ENCODE data around the gene LMF1.

LMF1 gene

DNA sequence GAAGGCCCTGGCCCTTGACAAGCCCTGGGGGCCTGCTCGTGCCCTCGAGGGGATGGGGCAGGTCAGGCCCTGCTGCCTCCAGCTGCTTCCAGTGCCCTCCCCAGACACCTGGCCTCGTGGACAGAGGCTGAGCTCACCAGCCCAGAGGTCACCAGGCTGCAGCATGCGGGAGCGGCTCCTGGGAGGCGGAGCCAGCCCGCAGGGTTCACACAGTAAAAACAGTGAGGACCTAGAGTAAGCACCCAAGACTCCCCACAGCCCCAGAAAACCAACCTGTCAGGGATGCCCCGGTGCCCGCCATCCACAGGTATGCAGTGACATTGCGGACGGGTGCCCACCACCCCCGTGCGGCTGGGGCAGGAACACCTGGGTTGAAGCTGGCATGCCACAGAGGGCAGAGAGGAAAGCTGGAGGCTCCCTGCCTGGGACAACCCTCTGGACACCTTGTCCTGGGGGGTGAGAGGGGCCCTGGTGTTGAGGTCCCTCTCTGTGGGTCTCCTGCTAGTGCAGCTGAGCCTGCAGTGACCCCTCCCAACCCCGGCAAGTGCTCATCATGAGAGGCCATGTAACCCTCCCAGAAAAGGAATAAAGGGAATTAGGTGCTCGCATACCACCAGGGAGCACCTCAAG, 62.1 kb downstream of the LMF1 start:
- no peak for DNase-seq

DNA sequence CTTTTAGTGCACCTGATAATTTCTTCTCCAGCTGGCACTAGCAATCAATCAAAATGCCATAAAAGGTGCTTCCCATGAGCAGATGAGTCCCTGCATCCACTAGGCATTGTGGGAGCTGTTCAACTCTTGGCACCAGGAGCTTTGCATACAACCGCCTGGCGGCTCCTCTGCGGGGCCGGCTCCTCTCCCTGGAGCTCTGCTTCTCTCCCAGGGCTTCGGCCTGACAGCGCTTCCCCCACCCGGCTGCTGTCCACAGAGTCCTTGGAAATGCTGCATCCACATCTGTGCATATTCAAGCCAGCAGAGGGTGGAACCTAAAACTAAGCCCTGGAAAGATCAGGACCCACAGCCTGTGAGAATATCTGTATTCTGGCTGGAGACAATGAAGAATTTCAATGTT, 62.9 kb downstream of the LMF1 start:
- no peak for DNase-seq

DNA sequence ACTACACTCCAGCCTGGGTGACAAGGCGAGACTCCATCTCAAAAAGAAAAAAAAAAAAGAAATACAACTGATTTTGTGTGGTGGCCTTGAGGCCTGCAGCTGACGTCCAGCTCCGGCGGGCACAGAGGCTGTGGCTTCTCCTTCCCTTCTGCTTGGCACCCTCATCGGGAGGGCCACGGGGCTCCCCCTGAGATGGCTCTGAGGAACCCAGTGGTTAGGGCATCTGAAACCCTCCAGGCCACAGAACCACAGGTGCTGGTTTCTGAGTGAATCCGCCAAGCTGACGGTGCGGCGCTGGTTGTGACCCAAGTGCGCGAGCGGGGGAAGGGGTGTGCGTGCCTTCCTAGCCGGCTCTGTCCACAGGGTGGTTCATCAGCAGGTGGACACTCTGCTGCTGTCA, 63.4 kb downstream of the LMF1 start:
- no peak for DNase-seq

DNA sequence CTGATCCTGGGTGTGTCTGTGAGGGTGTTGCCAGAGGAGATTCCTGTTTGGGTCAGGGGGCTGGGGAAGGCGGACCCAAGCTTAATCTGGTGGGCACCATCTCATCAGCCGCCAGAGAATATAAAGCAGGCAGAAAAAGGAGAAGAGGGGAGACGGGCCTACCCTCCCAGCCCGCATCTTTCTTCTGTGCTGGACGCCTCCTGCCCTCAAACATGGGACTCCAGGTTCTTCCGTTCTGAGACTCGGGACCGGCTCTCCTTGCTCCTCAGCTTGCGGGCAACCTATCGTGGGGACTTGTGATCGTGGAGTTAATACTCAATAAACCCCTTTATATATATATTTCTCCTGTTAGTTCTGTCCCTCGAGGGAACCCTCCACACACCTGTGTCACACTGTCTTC, 64.5 kb downstream of the LMF1 start:
- no peak for DNase-seq

DNA sequence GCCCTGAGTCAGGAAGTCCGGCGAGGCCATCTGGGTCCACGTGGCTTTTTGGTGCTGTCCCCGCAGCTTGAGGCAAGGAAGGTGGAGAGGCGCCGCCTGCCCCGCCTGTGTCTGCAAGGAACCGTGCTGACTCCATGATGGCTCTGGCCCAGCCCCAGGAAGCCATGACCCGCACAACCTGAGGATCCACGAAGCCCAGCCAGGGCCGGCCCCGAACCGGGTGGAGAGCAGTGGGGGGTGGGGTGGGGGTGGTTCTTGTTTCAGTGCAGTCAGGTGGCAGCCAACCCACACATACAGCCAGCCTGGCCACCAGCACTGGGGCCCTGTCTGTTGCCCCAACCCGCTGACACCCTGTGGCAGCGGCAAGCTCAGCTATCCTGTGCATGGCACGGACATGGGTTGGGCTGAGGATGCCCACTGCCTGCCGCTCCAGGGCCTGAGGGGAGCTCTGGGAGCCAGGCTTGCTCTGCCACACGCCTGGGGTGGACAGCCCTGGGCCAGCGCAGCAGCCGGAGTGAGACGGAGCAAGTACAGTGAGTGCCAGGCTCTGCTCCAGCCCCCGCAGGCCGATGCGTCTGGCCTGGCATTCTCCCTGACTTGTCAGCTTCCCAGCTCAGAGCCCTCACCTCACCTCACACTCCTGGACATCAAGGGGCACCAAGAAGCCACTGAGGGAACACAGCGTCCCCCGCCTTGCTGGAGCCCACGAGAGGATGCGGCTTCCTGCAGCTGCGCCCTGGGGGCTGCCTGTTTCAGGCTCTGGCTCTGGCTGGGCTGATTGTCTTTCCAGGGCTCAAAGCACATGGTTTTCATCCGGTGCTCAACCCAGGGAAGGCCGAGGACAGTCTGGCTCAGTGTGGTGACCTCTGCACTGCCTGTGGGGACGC, 68.8 kb downstream of the LMF1 start:
- no peak for DNase-seq

DNA sequence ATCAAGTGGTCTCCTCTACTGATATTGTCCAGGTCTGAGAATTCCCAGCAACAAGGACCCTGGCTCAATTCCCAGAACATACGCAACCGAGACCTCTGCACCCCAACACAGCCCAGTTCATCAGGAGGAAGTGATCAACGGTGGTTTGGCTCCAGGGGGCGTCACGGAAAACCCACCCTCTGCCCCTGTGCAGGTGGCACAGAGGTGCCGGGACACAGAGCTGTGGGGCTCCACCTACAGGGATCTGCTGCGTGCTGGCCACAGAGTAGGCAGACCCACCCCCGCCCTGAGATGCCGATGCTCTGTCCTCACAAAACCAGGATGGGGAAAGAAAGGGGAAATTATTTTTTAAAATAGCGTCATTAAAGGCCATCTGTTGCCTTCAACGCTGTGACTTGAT, 69.6 kb downstream of the LMF1 start:
- DNase-seq: no peak

DNA sequence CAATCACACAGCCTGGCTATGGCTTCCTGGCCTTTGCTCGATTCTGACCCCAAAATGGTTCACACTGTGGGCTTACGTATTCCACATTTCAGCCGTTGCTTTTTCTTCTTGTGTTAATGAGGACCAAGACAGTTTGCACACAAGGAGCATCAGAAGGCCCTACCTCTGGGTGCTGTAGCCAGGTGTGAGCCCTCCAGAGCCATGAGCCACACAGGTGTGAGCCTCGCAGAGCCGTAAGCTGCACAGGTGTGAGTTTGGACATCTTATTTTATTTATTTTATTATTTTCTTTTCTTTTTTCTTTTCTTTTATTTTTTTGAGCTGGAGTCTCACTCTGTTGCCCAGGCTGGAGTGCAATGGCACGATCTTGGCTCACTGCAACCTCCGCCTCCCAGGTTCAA, 70.6 kb downstream of the LMF1 start:
- DNase-seq: no peak

DNA sequence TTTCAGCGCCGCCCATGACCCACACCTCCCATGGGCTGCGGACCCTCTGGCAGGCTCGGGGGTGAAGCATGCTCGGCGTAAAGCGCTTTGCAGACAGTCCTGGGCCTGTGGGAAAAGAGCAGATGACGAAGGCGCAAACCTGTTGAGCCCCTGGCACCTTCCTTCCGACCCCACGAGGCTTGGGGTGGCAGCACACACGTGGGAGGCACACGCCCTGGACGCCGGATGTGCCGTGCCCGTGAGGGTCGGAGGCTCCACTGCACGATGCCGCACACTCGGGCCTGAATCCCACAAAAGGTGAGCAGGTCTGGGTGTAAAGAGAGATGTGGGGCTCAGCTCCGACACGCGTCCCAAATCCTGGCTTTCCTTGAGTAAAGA, 71.1 kb downstream of the LMF1 start:
- DNase-seq: no peak

DNA sequence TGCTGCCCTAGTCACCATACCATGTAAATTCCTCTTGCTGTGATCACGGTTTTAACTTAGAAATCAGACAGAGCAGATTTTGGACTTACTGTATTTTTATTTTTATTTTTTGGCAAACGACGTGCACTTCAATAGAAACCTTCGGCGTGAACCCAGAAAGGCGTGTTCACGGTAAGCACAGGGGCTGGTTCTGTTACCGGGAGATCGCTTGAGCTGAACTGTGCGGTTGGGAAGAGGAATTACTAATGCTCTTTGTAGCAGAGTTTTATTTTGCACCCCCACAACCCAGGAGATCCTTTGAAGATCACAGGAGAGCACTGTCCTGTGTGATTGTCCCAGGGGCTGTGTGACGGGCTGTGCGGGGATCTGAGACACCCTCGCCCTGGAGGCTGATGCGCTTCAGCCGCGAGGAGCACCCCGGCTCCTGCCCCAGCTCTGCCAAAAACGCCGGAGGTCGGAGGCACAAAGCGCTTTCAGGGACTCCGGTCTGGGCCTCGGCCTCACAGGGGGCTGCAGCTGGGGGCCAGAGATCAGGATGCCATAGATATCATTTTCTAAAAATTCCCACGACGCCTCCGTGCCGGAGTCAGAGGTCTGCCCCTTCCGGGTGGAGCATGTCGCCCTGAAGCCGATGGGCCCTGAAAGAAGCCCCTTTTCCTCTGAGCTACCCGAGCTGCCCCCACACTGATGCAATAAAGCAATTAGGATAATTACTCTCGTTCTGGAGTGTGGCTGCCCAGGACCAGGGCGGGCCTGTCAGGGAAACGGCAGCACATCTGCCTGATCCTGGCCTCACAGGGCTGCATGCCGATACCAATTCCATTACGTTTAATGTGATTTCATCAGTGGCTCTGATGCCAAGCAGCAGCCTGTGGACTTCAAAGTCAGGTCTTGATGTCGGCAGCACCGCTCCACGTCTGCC, 71.8 kb downstream of the LMF1 start:
- DNase-seq: no peak

DNA sequence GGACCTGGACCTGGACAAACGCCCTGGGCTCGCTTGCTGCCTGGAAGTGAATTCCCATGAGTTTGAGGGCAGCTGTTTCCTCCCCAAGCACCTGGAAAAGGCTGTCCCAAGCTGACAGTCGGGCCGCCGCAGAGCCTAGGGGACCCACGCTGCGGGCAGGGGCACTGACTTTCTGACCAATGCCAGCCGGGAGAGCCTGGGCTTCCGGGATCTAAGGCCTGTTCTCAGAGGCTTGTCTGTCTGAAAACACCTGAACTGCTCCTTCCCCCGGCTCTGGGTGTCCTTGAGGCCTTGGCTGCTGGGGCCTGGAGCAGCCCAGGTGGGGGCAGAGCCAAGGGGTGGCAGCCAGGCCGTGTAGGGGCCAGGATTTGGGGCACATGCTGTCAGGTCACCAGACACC, 72.6 kb downstream of the LMF1 start:
- DNase-seq: no peak

DNA sequence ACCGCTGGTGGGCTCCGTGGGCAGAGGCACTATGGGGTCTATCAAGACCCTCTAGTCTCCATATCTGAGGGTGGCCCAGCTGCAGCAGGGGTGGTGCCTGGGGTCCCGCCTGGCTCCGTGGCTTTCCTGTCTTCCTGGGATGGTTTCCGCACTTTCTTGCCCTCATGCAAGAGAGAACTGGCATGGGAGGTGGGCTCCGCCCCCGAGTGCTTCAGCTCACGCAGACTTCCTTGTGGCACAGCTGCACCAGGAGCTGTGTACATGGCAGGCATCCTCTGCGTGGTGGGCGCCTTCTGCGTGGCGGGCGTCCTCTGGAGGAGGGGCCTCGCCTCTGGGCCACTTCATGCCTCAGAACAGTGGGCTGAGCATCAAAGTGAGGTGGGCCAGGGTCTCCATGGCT, 73.1 kb downstream of the LMF1 start:
- DNase-seq: no peak

DNA sequence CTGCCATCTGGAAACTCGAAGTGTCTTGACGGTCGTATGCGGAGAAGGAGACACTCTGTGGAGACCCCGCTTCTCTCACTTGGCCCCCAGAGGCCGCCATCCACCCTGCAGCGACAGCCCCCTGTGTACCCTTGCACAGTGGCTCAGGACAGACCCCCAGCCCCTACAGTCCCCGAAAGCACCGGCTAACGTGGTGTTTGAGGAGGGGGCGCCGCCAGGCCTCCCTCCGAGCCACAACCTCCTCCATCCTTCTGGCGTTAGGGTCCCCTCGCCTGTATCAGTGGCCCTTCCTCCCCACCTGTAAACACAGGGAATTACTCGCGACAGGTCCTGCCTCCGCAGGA, 73.6 kb downstream of the LMF1 start:
- no peak for DNase-seq

DNA sequence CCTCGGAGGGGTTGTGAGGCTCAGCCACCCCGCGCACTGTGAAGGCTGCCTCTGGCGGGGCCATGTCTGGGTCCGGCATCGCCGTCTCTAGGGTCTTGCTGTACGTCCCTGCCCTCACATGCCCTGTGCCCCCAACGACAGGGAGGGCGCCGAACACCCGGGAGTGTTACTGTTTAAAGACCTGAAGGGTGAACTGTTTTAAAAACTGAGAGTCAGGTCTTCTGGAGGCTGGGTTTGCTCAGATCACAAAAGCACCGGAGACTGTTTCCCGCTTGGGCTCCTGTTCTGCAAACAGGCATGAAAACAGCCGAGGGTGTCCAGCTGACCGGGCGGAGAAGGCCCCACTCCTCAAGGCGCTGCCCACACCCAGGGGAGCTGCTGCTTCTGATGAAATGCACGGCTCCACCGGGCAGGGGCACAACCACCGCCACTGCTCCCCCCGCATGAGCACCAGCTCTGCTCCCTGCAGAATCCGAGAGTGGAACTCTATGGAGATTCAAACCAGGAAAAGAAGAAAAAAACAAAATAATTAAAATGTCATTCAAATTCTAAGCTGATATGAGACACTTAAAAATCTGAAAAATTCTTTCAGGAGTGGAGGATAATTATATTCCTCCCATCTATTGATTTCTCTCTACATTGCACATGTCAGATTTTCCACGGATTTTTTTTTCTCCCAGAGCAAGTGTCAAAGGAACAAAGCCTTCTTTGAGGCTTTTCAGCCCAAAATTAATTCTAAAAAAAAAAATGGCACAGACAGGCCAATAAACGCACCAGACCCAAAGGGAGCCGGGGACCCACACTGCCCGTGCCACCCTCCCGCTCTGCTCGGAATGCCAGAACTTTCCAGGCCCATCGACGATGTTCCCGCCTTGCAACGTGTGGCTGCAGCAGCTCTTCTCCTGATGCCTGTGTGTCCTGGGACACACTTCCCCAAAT, 74.3 kb downstream of the LMF1 start:
- DNase-seq: no peak

DNA sequence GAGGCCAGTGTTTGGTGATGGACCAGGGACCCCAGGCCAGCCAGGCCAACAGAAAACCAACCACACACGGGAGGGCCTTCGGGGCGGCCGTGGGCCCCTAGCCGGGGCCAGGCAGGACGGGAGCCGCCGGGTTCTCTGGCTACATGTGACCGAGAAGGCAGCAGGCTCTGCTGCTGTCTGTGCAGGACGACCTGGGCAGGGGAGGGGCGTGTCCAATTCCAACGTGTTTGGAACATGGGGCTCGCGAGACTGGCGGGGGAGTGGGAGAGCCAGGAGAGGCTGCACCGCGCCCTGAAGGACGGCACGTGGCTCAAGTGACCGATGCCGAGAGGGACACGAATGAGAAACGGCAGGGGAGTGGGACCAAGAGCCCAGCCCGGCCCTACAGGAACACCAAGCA, 75.4 kb downstream of the LMF1 start:
- no peak for DNase-seq

DNA sequence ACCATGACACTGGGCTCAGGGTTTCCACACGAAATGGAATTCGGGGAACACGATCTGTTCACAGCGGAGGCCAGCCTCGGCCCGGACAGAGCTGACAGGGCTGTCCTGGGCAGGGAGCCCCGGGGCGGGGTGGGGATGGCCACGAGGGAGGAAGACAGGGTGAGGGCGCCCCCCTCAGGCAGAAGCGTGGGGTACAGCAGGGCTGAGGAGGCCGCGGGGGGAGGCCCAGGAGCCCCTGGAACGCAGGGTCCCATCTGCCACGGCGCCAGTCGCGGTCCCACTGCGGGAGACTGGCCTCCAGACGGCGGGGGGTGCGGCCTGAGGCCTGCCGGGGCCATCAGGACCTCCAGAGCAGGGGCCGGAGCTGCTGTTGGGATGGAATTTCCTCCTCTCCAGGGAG, 75.9 kb downstream of the LMF1 start:
- no peak for DNase-seq

DNA sequence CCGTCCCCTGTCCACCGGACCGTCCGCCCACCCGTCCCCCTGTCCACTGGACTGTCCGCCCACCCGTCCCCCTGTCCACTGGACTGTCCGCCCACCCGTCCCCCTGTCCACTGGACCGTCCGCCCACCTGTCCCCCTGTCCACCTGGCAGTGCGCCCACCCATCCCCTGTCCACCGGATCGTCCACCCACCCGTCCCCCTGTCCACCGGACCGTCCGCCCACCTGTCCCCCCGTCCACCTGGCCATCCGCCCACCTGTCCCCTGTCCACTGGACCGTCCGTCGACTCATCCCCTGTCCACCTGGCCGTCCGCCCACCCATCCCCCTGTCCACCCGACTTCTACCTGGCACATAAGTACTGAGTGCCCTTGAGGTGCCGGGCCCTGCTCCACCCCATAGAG, 76.6 kb downstream of the LMF1 start:
- no peak for DNase-seq

DNA sequence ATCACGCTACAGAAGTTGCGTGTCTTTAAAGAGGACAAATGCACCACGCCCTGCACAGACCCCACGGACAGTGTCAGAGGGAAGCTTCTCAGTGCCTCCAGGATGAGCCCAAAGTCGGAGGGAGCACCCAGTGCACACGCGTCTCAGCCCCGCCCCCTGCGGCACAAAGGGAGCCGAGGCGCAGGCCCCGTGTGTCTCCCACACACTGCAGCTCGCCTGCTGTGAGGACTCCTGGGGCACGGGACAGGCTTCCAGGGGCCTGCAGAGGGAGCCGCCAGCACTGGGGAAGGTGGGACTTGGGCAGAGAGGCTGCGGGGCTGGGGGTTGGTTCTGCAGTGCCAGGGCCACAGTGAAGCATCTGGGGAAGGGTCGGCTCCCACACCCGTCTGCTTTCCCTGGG, 77.4 kb downstream of the LMF1 start:
- DNase-seq: no peak

DNA sequence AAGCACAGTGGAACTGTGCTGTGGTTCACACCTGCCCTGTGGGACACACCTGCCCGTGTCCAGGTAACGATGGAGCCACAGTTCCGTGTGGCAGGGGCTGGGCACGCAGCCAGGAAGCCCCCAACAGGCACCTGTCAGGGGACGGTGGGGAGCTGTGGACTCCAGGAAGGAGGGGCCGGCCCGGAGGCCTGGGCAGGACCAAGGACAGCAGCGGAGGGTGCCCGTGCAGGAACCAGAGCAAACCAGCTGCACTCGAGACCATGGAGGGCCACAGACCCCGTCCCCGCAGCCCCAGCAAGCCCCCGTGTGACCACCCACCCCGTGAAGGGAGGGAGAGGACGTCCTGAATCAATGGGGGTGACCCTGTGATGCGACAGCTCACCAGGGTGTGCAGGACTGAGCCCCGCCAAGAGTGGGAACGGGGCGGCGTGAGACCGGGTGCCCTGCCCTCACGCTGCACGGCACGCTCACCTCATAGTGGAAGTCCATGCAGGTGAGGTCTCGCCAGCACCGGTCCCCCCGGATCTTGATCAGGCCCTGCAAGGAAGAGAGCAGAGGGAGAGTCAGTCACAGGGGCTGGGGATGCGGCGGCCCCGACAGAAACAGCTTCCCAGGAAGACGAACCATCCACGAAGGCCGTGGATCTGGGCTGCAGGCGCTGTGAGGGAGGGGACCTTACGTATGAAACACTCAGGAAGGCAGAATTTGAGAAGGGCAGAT, 78.1 kb downstream of the LMF1 start:
- DNase-seq: no peak

DNA sequence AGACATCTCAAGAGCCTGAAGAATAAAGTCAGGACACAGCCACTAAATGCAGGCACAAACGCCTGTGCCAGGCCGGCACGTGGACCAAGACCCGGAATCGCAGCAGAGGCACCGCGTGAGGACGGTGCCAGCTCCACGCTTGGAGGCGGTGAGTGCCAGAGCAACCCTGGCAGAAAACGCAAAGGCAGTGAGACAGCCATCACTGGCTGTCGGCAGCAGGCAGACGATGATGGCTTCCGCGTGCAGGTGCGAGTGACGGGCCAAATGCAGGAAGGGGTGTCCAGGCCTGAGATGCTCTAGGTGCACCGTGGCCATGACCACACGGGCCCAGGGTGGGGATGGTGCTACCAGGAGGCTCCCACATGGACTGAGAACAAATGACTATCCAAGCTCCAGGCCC, 78.8 kb downstream of the LMF1 start:
- DNase-seq: peak; percentile 89

DNA sequence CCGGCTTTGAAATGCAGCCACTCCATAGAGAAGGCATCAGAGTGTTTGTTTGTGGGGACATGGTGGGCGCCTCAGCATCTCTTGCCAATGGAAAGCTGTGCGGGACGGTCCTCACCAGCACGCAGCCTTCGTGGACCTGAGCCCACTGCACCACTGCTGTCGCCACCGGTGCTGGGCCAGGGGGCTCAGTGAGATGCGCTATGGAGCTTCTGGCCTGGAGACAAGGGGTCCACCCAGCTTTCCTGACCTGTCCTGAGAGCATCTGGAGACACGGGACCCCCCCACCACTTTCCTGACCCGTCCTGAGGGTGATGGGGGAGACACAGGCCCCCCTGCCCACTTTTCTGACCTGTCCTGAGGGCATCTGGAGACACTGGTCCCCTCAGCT, 79.4 kb downstream of the LMF1 start:
- DNase-seq: no peak

DNA sequence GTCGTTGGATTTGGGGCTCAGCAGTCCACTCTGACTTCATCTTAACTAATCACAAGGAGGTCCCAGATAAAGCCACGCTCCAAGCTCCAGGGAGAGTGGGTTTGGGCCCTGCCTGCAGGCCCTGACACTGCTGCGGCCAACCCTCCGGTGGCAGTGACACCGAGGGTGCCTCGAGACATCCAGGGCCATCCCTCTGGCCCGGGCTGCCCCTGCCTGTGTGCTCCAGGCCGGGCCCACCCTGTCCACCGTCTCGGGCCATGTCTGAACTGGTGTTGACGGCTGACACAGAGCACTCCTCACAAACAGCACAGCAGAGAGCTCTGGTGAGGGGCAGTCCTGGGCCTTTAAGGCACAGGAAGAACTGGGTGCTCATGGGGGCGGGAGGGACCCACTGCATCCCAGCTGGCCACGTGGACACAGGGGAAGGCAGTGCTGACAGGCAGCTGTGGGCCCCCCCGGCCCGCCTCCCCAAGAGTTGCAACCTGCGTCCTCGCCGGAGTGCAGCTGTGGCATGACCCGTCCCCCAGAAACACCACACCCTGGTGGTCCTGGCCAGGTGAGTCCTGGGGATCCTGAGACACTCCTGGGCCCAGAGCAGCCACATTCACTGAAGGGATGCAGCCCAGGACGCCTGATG, 80.0 kb downstream of the LMF1 start:
- no peak for DNase-seq

DNA sequence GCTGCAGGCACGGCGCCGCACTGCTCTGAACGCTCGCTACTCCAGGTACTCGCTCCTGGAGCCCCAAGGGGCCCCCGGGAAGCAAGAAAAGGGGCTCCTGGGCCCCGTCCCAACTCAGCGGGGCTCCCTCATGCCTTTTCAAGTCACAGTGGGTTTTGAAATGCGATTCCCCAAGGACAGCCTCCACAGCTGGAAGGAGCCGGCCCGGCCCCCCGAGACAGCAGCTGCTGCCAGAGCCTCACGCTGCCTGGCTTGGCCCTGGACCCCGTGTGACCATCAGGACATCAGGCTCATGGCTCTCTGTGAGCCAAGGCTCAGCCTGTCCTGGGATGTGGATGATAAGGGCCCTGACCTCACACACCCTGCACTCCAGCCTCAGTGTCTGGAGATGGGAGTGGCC, 80.6 kb downstream of the LMF1 start:
- no peak for DNase-seq
